HG03558 (cell line): ENCODE results near the gene VPS37B.
"Not testable (repeated sequence)": the region's sequence is repeated elsewhere in the genome, so short reads cannot be mapped to it uniquely, and the experiment has no call there.

ENCODE experiments used
- ATAC-seq: cut with Tn5 transposase; IDR thresholded peaks from one replicate; pipeline ENCODE4 v1.9.1; 2021; ENCODE audit warnings: moderate number of reproducible peaks; ENCODE audit not compliant: unreplicated experiment; ENCODE audit errors: extremely low read depth

VPS37B gene

DNA sequence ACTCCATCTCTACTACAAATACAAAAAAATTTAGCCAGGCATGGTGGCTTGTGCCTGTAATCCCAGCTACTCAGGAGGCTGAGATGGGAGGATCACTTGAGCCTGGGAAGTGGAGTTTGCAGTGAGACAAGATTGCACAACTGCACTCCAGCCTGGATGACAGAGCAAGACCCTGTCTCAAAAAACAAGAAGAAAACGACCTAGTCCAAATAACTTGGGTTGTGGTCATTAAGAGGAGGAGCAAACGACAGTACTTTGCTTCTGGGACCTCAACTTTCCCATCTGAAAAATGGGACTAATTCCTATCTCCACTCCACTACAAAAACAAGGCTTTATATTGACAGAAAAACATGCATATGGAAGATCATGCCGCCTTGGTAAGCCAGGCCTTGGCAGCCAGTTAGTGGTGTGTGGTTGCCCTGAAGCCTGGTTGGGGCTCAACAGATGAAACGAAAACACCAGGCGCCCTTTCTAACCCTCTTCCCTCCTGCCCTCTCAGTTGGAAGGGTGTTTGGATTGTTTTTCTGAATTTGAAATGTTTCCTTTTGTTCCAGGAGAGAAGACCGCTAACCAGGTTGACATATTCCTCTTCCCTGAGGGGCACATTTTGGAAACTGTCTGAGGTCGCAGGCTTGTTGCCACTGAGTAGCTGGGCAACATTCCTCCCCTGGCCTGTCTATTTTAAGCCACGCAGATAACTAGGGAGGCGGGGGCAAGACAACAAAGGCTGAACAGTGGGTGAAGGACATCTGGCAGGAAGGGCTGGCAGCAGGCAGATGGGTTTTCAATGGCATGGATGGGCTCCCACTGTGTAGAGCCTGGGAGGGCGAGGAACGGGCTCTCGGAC, 13.7 kb upstream of the VPS37B start:
- ATAC-seq, result no peak

DNA sequence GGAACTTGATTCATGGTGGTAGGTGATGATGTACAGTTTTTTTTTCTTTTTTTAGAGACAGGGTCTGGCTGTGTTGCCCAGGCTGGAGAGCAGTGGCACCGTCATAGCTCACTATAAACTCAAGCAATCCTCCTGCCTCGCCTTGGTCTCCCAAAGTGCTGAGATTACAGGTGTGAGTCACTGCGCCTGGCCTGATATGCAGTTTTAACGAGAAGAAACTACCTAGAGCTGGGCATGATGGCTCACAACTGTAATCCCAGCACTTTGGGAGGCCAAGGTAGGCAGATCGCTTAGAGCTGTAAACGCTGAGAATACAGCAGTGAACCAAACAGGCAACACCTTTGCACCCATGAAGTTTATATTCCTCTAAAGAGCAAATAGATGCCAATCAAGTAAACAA, 13.0 kb upstream of the VPS37B start:
- no peak for ATAC-seq

DNA sequence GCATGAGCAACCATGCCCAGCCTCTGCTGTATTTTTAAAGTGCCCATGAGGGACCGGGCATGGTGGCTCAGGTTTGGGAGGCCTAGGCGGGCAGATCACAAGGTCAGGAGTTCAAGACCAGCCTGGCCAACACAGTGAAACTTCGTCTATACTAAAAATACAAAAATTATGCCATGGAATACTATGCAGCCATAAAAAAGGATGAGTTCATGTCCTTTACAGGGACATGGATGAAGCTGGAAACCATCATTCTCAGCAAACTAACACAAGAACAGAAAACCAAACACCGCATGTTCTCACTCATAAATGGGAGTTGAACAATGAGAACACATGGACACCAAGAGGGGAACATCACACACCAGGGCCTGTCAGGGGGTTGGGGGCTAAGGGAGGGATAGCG, 9.3 kb upstream of the VPS37B start:
- not testable (repeated sequence) for ATAC-seq

DNA sequence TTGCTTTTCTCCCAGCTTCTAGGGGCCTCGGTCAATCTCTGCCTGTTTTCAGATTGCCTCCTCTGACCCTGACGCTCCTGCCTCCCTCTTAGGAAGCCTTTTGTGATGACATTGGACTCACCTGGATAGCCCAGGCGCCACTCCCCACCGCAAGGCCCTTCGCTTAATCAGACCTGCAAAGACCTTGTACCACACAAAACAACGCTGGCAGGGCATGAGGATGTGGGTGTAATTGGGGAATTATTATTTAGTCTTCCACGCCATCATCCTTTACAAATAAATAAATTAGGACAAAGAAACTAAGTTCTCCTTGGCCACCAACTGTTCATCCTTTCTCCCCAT, 7.7 kb upstream of the VPS37B start:
- ATAC-seq, result no peak

DNA sequence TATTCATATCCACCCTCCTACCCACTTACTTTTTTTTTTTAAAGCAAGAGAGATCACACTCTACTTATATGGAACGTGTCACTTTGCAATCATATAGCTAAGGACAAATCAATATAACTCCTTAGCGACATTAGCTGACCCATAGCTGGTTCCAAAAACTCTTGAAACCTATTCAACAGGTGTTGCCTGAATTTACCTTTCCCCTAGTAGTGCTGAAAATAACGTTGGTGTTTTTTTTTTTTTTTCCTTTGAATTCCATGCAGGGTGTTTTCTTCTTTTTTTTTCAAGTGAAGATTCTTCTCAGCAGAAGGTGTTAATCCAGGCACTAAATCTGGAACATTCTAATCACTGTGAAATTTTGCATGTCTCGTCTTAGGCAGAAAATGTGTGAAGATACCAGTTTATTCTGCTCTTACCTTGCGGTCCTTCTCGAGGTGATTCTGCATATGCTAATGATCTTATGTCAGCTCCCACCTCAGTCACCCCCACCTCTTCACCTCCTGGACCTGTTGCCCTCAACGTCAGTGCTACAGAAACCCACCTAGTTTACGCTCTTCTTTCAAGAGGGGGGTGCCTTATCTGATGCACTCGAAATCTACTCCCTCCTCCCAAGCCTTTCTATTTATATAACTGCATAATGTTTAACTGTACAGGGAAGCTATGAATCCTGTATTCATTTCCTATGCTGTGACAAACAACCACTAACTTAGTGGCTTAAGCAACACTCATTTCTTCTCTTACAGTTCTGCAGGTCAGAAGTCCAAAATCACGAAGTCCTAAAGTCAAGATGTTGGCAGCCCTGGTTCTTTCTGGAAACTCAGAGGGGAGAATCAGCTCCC, 7.1 kb upstream of the VPS37B start:
- no peak for ATAC-seq

DNA sequence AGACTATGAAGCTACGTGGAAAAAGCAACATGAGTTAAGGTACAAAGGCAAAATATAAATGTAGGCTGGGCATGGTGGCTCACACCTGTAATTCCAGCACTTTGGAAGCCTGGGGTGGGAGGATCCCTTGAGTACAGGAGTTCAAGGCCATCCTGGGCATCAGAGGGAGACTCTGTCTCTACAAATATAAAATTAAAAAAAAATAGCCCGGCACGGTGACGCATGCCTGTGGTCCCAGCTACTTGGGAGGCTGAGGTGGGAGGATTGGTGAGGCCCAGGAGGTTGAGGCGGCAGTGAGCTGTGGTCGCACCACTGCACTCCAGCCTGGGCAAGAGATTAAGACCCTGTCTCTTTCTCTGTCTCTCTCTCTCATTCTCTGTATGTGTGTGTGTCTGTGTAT, 4.0 kb upstream of the VPS37B start:
- ATAC-seq, result no peak

DNA sequence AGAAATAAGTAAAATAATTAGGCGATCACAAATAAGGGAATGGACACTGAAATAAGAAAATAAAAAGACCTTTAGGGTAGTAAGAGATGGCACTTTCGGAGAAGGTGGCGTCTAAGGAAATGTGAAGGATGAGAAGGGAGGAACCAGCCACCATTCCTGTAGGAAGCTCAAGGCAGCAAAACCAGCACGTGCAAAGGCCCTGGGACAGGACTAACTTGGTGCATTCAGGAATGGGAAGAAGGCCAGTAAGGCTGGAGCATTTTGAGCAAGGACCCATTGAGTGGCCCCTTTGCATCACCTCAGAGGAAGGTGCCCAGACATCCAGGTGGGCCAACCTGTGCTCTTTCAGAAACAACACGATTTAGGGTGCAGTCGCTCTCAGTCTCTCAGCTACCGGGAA, 738 bp upstream of the VPS37B start:
- no peak for ATAC-seq

DNA sequence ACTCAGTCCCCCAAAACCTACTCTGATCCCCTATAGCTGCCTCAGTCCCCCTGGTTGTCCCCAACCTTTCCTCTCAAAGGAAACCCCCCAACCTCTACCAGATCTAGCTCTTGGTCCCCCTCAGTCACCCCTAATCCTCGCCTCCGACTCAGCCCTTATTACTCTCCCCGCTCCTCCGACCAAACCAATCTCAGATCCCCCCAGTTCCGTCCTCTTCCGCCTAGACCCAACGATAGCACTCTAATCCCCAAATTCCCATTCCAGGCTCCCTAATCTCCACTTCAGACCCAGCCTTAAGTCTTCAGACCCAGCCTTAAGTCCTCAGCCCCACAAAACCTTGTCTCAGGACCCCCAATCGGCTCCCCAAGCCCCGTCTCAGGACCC, 612 bp downstream of the VPS37B start:
- no peak for ATAC-seq

DNA sequence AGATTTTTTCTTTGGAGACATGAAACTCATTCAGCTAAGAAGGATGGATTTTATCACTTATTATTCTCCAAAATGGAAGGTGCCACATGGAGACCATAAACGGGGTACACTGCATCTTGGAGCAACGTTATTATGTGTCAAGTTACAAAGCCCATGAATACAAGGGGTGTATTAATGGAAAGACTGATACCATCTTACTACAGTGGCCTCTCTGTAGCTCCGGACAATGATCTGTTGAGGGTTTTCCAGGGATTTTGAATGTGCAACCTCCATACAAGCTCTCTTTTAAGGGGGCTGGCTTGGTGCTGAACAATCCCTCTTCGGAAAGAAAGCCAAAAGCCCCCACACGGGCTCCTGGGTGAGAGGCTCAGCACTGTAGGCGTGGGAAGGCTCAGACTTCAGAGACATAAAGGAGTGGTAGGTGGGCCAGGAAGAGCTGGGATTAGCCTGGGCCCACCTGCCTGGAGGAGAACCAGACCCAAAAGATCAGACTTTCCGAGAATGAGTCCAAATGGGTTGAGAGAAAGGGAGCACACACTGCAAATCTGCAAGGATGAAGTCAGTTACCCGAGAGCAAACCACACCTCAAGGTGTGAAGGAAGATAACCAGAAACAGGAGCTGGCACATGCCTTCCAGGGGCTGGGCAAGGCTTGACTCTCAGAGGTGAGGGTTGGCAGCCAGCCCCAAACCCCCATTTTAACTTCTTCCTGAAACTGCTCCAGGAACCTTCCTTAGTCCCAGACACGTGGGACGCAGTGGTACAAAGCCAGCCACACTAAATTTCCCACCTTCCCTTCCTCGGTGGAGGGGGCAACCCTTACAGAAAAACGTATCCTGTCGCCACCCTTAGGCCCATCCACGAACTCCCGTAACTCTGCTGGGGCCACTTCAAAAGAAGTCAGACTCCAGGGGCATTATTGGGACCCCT, 1.5 kb downstream of the VPS37B start:
- ATAC-seq, result no peak

DNA sequence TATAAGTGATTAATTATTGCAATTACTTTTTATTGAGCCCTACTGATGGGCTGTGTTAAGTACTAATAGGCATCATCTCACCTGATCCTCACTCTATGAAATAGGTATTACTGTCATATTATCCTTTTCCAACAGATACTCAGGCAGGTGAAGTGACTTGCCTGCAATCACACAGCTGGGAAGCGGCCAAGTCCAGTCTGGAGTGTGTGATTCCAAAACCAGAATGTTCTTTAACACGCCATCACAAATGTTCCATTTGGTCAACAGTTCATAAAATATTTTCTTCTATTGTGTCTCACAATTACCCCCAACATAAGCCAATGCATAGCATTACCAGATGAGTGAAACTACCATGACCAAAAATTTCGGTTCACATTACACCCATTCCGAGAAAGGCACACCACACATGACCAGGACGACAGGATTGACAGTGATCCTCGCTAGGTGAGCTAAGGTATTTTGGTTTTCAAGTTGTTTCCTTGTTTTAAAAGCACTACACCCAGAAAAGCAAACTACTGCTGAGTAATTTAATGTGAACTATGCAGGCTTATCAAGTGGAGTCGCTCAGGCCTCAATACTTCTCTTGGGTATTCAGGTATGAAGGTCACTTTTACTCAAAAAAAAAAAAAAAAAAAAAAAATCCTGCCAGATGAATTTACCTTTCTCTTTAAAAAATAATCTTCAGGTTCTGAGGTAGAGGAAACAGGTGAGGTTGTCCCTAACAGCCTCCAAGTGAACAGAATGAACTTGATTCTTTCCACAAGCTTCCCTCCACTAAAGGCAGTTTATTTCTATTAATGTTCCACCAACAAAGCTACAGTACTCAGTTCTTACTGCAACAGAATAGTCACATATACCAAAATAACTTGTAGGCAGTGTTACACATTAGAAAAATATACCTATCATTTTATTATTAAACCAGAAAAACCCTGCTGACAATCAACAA, 2.4 kb downstream of the VPS37B start:
- ATAC-seq, result no peak

DNA sequence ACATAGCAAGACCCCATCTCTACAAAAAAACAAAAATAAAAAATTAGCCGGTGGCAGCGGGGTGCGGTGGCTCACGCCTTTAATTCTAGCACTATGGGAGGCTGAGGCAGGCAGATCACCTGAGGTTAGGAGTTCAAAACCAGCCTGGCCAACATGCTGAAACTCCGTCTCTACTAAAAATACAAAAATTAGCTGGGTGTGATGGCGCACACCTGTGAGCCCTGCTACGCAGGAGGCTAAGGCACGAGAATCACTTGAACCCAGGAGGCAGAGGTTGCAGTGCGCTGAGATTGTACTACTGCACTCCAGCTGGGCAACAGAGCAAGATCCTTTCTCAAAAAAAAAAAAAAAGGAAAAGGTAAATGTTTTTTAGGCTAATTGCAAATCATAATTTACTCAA, 3.2 kb downstream of the VPS37B start:
- ATAC-seq, result not testable (repeated sequence)

DNA sequence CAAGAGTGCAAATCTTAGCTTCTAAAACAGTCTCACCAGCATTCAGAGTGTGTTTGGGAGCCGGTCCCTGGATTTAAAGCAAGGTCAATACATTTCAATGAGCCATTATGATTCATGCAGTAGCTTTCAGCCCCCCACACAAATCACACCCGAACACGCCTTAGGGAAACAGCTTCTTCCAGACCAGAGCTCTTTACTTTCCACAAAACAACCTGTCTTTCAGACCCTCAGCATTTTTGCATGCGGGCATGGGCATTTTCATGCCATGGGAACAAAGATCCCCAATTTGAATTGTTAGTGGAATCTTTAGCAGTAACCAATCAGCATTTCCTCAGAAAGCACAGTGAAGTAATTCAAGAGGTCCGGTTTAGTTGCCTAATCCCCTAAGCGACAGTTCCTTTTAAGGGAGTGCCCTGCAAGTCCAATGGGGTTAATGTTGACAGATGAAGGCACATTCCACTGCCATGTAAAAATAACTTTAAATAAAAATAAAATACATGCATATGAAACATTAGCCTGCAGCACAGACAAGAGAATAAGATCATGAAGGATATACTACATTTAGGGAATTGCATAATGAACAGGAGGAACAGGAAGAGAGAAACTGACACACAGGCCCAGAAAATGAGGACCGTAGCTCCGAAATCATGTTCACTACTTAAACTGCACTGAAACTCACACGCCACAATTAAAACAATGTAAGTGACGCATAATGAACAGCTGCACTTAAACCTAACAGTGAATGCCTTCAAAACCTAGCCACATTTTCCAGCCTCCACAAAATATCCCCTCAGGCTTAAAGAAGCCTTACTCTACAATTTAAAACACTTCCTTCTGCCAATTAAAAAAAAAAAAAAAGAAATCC, 4.0 kb downstream of the VPS37B start:
- no peak for ATAC-seq

DNA sequence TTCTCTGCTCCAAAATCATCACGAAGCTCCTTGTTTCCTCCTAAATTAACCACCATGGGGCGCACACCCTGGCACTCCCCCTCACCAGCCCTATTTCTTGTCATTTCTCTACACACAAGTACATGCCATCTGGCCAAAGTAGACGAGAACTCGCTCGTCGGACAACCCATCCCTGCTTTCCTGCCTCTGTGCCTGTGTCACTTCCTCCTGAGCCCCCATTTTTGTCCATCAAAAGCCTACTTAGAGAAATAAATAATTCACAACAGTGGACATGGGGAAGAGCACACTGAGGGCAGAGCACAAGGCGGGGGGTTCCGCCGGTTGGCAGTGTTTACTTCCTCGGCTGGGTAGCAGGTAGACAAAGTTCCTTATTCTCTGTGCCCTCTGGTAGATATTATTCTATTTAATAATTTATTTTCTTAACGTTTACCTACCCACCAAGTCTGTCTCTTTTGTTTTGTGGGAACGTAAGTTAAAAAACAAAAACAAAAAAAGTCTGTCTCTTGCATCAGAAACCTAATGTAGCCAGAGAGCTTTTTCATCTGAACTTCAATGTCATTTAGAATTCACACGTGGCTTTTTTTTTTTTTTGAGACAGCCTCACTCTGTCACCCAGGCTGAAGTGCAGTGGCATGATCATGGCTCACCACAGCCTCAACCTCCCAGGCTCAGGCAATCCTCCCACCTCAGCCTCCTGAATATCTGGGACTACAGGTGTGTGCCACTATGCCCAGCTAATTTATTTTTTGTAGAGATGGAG, 6.0 kb downstream of the VPS37B start:
- no peak for ATAC-seq

DNA sequence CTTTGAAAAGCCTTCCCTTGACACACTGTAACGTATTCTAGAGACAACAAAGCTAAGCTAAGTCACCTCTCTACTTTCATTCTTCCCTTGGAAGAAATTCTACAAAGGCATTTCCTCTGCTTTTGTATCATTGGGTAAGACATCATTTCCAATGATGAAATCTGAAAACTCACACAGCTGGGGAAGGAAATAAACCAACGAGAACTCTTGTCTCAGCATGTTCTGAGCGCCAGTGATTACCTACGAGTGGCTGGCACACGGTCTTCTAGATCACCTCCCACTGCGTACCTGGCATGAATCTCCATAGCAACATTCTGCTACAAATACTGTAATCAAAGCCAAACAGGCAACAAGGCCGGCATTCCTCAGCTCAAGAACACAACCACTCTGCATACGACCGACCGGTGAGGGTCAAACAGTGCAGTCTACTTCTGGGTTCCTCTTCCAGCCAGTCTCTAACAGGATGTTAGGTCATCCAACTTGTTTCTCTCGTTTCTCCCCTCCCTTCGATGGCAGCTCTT, 7.6 kb downstream of the VPS37B start:
- no peak for ATAC-seq

DNA sequence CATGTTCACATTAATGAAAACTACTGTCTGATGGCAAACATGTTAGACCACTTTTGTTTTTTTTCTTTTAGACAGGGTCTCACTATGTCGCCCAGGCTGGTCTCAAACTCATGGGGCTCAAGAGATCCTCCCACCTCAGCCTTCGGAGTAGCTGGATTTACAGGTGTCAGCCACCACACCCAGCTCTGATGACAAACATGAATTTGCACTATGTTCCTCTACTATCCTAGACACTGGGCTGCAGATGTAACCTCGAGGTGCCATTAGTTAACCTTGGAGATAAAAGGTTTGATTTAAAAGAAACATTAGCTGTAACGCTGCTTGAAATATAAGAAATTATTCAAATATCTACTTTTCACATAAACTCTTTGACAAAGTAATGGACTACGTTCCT, 8.1 kb downstream of the VPS37B start:
- ATAC-seq, result no peak

DNA sequence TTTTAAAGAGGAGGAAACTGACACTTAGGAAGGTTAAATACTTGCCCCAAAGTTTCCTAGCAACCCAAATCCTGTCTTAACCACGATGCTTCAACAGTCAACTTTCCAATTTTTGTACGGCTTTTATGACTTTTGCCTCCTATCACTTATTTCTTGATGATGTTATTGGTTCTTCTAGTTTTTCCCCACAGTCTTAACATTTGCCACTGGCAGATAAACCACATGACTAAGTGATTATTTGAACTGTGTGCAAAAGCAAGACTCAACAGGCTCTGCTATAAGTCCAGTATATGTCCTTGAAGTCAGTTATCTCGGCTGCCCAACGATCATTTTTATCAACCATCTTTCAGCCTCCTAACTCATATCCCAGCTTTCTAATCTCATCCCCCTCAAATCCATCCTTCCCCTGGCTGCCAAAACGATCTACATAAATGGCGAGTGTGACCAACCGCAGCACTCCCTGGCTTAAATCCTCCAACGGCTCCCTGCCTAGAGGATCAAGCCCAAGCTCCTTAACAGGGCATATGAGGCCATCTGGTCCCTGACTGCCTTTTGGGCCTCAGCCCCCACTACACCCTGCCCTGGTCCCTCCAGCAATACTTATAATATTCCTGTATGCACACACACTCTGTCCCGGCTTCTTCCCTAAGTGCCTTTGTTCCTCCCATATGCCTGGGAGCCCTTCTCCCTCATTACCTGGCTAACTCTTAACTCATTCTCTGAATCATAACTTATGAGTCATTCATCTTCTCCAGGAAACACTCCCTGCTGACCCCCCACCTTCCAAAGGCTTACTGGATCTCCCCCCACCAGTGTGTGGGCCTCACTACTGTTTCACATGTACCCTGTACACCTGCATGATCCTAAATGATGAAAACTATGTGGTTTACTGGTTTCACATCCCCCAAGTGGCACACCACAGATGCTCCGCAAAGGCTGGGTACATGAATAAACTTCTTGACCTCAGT, 8.8 kb downstream of the VPS37B start:
- ATAC-seq, result peak; percentile 36

DNA sequence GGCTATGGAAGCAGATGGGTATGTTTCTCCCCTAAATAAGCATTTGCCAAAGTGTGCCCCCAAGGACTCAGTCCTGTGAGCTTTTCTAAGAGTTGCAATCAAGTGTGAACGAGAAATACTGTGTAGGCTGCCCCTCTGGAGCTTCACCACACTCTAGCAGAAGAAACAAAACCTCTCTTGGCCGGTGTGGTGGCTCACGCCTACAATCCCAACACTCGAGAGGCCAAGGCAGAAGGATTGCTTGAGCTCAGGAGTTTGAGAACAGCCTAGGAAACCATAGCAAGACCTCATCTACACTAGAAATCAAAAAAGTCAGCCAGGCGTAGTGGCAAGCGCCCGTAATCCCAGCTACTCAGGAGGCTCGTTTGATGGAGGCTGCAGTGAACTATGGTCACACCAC, 9.8 kb downstream of the VPS37B start:
- ATAC-seq, result no peak
